Adipocyte (in vitro differentiated cells): ENCODE results near the gene LLGL2.

ENCODE experiments used
- DNase-seq: peaks from one replicate; pipeline ENCODE4 v3.0.0-alpha.2; 2015; ENCODE audit warnings: low read depth
- H3K27me3 ChIP-seq: replicated peaks from 2 replicates; pipeline ENCODE4 v1.7.0; 2013; ENCODE audit warnings: mild to moderate bottlenecking, low read length, moderate library complexity; ENCODE audit not compliant: control insufficient read depth, insufficient read depth
- H3K36me3 ChIP-seq: 2 replicates; pipeline ENCODE4 v1.7.0; 2013; ENCODE audit warnings: low read length, mild to moderate bottlenecking, moderate library complexity; ENCODE audit not compliant: control insufficient read depth, insufficient read depth, severe bottlenecking
- H3K4me1 ChIP-seq: 2 replicates; pipeline ENCODE4 v1.7.0; 2013; ENCODE audit warnings: mild to moderate bottlenecking, low read length, moderate library complexity; ENCODE audit not compliant: control insufficient read depth, insufficient read depth
- H3K4me3 ChIP-seq: 2 replicates; pipeline ENCODE4 v1.7.0; 2013; ENCODE audit warnings: mild to moderate bottlenecking, low read length, moderate library complexity
- H3K9ac ChIP-seq: 2 replicates; pipeline ENCODE4 v1.7.0; 2013; ENCODE audit warnings: mild to moderate bottlenecking, low read length, moderate library complexity
- H3K9me3 ChIP-seq: 2 replicates; pipeline ENCODE4 v1.7.0; 2013; ENCODE audit warnings: mild to moderate bottlenecking, low read length, moderate library complexity; ENCODE audit not compliant: control insufficient read depth

The LLGL2 gene

DNA sequence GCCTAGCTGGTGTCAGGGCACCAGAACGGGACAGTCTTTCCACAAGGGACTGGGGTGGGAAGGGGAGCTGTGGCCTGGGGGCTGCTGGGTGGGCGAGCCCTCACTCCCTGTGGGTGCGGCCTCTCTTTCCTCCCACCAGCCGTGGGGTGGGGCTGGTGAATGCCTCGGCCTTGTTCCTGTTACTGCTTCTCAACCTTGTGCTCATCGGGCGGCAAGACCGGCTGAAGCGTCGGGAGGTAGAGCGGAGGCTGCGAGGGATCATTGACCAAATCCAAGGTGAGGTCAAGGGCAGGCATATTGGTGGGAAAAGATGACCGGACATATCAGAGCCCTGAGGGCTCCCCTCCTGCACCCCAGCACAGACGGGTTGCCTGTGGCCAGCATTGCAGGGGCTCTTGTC, 39.3 kb upstream of the LLGL2 start:
- no peaks in the 10 kb centered on the region for H3K27me3 ChIP-seq
- H3K4me3 ChIP-seq = no peak overlapping the region
- peaks cover 3% of the 10 kb centered on the region for H3K36me3 ChIP-seq
- no peaks in the 10 kb centered on the region for H3K4me1 ChIP-seq
- no peak for DNase-seq
- H3K9me3 ChIP-seq = no peaks in the 10 kb centered on the region
- H3K9ac ChIP-seq = no peak overlapping the region

DNA sequence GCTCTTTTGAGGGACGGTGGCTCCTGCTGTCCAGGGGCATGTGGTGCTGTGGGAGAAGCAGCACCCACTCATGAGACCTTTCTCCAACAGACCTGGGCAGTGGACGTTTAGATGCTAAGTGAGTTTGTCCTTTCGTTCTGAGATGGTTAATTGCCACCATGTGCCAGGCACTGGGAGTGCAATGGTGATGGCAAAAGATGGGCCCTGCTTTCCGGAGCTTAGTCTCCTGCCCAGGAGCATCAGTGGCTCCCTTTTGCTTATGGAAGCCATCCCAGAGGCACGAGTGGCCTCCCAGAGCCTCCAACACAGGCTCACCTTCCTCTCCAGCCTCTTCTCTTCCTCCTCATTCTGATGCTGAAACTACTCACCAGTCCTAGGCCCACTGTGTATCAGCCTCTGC, 38.5 kb upstream of the LLGL2 start:
- no peak for DNase-seq

DNA sequence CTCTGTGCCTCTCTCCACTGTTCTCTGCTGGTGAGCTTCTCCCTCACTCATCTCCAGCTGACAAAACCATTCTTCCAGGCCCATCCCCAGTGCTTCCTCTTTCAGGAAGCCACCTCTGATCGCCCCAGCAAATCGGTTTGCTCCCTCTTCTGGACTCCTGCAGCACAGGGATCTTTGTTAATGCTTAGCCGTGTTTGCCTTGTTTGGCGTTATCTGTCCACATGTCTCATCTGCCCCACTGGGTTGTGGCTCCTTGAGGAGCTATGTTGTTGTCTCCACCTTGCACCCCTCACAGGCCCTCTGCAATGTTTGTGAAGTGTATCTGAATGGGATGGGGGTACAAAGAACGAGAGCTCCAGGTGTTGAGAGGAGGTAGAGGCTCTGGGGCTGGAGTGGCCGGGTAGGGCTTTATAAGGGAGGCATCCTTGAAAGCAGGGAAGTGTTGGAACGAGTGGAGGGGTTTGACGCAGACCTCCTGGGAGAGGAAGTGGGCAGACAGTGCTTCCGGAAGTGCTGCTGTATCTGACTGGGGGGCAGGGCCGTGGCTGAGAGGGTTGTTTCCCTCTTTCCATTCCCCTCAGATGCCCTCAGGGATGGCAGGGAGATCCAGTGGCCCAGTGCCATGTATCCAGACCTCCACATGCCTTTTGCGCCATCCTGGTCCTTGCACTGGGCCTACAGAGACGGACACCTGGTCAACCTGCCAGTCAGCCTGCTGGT, 38.0 kb upstream of the LLGL2 start:
- Histone ChIP-seq H3K9me3 (no peaks in the 10 kb centered on the region), H3K9ac (no peak overlapping the region), H3K4me3 (no peak overlapping the region), H3K36me3 (peaks cover 17% of the 10 kb centered on the region), H3K4me1 (no peaks in the 10 kb centered on the region), H3K27me3 (no peaks in the 10 kb centered on the region)
- no peak for DNase-seq

More for the DNA sequence above, 38.5 kb upstream of the LLGL2 start:
- Histone ChIP-seq H3K4me1 (no peaks in the 10 kb centered on the region), H3K4me3 (no peak overlapping the region), H3K27me3 (no peaks in the 10 kb centered on the region), H3K9me3 (no peaks in the 10 kb centered on the region), H3K36me3 (peaks cover 11% of the 10 kb centered on the region), H3K9ac (no peak overlapping the region)

DNA sequence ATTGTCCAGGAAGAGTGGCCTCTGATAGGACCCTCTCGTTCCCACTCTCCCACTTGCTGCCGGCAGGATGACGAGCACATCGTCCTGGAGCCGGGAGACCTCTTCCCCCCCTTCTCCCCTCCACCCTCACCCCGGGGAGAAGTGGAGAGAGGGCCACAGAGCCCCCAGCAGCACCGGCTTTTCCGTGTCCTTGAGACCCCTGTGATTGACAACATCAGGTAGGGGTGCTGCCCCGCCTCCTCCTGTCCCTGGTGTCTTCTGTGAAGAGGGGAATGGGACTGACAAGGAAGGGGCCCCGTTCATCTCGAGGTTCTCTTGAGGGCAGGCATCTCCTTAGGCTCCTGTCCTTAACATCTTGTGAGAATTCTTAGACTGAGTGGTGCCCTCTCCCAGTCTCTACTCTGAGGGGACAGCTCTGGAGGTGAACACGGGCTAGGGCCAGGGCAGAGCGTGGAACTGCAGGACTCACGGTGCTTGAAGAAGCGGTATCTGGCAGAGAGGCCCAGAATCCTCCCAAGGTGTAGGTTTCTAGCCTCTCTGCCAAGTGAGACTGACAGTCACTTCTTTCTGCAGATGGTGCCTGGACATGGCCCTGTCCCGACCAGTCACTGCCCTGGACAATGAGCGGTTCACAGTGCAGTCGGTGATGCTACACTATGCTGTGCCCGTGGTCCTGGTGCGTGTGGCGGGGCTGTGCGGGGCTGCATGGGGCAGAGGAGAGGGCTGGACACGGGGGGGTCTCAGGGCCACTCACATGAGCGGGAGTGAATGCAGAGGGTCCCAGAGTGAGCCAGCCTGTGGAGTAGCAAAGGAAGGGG, 36.6 kb upstream of the LLGL2 start:
- Histone ChIP-seq H3K4me3 (no peak overlapping the region), H3K9me3 (no peaks in the 10 kb centered on the region), H3K27me3 (no peaks in the 10 kb centered on the region), H3K36me3 (peaks cover 31% of the 10 kb centered on the region), H3K9ac (no peak overlapping the region), H3K4me1 (no peaks in the 10 kb centered on the region)
- no peak for DNase-seq

DNA sequence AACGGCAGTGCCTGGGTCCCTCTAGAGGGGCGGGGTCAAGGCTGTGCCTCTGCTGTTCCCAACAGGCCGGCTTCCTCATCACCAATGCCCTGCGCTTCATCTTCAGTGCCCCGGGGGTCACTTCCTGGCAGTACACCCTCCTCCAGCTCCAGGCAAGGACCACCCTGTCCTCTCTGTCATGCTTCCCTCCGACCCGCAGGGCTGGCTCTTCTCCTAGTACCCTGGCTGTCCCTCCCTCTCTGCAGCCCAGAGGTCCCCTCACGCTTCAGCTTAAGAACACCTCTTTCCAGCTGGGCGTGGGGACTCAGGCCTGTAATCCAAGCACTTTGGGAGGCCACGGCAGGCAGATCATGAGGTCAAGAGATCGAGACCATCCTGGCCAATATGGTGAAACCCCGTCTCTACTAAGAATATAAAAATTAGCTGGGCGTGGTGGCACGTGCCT, 36.0 kb upstream of the LLGL2 start:
- peaks cover 37% of the 10 kb centered on the region for H3K36me3 ChIP-seq
- no peaks in the 10 kb centered on the region for H3K27me3 ChIP-seq
- H3K4me3 ChIP-seq = no peak overlapping the region
- H3K9ac ChIP-seq = no peak overlapping the region
- no peaks in the 10 kb centered on the region for H3K9me3 ChIP-seq
- no peaks in the 10 kb centered on the region for H3K4me1 ChIP-seq
- no peak for DNase-seq

DNA sequence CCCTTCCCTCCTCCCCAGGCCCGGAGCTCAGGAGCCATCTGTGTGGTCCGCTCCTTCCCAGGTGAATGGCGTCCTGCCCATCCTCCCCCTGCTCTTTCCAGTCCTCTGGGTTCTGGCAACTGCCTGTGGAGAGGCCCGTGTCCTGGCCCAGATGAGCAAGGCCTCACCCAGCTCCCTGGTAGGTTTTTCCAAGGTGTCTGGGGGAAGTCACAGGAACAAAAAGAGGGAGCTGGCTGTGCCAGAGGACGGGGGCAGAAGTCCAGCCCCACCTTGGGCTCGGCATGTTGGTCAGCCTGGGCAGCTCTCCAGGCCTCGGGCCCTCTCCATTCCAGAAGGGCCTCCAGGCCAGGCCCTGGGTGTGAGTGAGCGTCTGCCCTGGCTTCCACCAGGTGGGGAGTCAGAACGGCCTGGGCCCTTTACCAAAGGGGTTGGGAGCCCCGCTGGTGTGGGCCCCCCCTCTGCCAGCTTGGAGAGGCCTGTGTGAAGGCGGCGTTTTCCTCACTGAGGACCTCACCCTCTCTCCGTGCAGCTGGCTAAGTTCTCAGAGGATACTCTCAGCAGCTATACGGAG, 35.2 kb upstream of the LLGL2 start:
- H3K36me3 ChIP-seq = peaks cover 40% of the 10 kb centered on the region
- H3K4me3 ChIP-seq = no peak overlapping the region
- no peaks in the 10 kb centered on the region for H3K27me3 ChIP-seq
- no peak overlapping the region for H3K9ac ChIP-seq
- DNase-seq = no peak
- H3K4me1 ChIP-seq = no peaks in the 10 kb centered on the region
- H3K9me3 ChIP-seq = no peaks in the 10 kb centered on the region

DNA sequence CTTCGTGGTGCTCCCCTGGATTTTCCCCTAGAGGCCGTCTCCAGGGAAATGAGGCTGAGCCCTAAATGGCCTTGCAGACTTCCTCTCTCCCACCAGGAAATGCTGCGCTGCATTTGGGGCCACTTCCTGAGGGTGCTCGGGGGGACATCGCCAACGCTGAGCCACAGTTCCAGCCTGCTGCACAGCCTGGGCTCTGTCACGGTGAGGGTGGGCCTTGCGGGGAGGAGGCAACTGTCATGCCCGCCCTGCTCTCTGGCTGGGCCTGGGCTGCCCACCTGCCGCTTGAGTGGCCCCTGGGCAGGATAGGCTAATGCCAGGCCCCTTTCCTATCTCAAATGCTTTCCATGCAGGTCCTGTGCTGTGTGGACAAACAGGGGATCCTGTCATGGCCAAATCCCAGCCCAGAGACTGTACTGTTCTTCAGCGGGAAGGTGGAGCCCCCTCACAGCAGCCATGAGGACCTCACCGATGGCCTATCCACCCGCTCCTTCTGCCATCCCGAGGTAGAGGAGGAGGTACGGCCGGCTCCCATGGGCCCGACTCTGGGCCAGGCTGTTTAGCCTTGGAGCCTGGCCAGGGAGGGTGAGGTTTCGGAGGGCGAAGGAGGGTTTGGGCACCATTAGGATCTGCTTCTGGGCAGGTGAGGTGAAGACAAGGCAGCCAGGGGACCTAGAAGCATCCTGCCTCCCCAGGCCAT, 34.4 kb upstream of the LLGL2 start:
- H3K4me1 ChIP-seq = no peaks in the 10 kb centered on the region
- H3K27me3 ChIP-seq = no peaks in the 10 kb centered on the region
- peaks cover 48% of the 10 kb centered on the region for H3K36me3 ChIP-seq
- no peak overlapping the region for H3K4me3 ChIP-seq
- DNase-seq = no peak
- H3K9me3 ChIP-seq = no peaks in the 10 kb centered on the region
- no peak overlapping the region for H3K9ac ChIP-seq

DNA sequence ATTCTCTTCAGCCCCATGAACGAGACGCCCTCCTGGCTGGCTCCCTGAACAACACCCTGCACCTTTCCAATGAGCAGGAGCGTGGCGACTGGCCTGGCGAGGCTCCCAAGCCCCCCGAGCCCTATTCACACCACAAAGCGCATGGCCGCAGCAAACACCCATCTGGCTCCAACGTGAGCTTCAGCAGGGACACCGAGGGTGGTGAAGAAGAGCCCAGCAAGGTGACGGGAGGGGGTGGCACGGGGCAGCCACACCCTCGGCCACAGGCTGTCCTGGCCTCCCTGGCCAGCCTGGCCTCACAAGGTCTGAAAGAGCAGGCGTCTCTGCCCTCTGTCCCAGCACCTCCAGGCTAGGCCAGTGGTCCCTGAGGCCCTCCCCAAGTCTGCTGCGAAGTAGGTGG, 33.8 kb upstream of the LLGL2 start:
- H3K4me1 ChIP-seq = no peaks in the 10 kb centered on the region
- no peak overlapping the region for H3K4me3 ChIP-seq
- no peak for DNase-seq
- H3K9ac ChIP-seq = no peak overlapping the region
- H3K9me3 ChIP-seq = no peaks in the 10 kb centered on the region
- H3K27me3 ChIP-seq = no peaks in the 10 kb centered on the region
- H3K36me3 ChIP-seq = peaks cover 52% of the 10 kb centered on the region

DNA sequence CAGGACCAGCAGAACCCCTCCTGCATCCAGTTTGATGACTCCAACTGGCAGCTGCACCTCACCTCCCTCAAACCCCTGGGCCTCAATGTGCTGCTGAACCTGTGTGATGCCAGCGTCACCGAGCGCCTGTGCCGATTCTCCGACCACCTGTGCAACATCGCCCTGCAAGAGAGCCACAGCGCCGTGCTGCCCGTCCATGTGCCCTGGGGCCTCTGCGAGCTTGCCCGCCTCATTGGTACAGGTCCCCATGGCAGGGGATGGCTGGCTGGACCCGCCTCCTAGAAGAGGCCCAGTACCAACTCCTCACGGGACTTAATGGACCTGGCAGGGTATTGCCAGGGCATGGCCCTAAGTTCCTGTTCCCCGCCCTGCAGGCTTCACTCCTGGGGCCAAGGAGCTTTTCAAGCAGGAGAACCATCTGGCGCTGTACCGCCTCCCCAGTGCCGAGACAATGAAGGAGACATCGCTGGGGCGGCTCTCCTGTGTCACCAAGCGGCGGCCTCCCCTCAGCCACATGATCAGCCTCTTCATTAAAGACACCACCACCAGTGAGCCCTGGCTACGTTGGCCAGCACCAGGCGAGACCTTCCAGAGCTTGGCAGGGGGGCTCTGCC, 32.8 kb upstream of the LLGL2 start:
- H3K9ac ChIP-seq = no peak overlapping the region
- H3K27me3 ChIP-seq = no peaks in the 10 kb centered on the region
- no peak overlapping the region for H3K4me3 ChIP-seq
- no peak for DNase-seq
- H3K4me1 ChIP-seq = no peaks in the 10 kb centered on the region
- peaks cover 54% of the 10 kb centered on the region for H3K36me3 ChIP-seq
- no peaks in the 10 kb centered on the region for H3K9me3 ChIP-seq

DNA sequence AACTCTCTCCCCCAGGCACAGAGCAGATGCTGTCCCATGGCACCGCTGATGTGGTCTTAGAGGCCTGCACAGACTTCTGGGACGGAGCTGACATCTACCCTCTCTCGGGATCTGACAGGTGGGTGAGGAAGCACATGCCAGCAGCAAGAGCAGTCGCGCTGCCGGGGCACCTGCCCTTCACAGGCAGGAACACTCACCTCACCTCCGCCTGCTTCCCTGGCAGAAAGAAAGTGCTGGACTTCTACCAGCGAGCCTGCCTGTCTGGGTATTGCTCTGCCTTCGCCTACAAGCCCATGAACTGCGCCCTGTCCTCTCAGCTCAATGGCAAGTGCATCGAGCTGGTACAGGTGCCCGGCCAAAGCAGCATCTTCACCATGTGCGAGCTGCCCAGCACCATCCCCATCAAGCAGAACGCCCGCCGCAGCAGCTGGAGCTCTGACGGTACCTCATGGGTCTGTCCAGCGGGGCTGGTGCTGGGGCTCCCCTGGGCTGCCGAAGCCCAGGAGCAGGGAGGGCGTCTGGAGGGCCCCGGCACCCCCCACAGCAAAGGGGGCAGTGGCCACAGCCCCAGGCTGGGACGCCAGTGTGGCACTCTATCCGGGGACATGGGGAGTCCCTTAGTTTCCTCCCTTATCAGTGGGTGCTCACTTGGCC, 31.9 kb upstream of the LLGL2 start:
- Histone ChIP-seq H3K9me3 (no peaks in the 10 kb centered on the region), H3K4me3 (no peak overlapping the region), H3K9ac (no peak overlapping the region), H3K4me1 (no peaks in the 10 kb centered on the region), H3K36me3 (peaks cover 61% of the 10 kb centered on the region), H3K27me3 (no peaks in the 10 kb centered on the region)
- DNase-seq = no peak
